Activated CD8-positive, alpha-beta memory T cell treated with anti-CD3 and anti-CD28 coated beads for 4 hours (primary cell): ENCODE data around the gene FECH.
"Not testable (repeated sequence)": the region's sequence is repeated elsewhere in the genome, so short reads cannot be mapped to it uniquely, and the experiment has no call there.

Experiments used
- DNase-seq, 2 donors: peaks; one replicate each; pipeline ENCODE4 v3.0.0-alpha.2; 2020; ENCODE audit warnings: low read depth in 2 of 2

FECH gene, protein sequence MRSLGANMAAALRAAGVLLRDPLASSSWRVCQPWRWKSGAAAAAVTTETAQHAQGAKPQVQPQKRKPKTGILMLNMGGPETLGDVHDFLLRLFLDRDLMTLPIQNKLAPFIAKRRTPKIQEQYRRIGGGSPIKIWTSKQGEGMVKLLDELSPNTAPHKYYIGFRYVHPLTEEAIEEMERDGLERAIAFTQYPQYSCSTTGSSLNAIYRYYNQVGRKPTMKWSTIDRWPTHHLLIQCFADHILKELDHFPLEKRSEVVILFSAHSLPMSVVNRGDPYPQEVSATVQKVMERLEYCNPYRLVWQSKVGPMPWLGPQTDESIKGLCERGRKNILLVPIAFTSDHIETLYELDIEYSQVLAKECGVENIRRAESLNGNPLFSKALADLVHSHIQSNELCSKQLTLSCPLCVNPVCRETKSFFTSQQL

DNA sequence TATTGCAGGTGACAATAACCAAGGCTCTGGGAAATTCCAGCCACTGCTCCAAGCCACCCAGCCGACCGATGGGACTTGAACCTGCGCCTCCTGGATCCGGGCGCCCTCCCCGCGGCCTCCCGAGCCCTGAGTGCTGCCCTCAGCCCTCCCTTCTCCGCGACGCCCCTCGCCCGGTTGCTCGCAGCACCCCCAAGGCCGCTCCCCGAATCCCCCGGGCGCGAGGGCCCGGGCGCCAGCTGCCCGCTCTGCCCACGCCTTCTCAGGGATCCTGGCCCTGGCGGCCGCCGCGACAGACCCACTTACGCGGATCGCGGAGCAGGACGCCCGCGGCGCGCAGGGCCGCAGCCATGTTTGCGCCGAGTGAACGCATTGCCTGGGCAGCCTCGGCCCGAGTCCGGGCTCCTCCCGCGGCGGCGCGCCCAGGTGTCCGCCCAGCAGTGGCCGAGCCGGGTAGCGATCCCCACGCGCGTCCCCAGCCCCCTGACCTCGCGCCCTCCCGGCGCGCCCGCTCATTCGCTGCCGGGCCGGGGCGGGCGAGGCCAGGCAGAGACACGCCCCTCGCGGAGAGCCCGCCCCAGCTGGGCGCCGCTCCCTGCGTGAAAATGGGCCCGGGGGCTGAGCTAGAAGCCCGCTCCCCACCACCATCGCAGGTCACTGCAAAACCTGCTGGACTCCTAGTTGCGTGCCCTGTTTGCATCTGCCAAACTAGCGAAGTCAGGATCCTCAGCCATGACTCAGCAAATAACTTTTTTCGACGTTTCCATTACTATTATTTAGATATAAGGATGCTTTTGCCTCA is at the start of gene FECH:
Gene FECH, minus strand, starts transcription at position 452 of the 799 bp plus-strand sequence. Its CDS starts 82 bp downstream, at position 370.
- peak; percentile 22 to 36 for DNase-seq

DNA sequence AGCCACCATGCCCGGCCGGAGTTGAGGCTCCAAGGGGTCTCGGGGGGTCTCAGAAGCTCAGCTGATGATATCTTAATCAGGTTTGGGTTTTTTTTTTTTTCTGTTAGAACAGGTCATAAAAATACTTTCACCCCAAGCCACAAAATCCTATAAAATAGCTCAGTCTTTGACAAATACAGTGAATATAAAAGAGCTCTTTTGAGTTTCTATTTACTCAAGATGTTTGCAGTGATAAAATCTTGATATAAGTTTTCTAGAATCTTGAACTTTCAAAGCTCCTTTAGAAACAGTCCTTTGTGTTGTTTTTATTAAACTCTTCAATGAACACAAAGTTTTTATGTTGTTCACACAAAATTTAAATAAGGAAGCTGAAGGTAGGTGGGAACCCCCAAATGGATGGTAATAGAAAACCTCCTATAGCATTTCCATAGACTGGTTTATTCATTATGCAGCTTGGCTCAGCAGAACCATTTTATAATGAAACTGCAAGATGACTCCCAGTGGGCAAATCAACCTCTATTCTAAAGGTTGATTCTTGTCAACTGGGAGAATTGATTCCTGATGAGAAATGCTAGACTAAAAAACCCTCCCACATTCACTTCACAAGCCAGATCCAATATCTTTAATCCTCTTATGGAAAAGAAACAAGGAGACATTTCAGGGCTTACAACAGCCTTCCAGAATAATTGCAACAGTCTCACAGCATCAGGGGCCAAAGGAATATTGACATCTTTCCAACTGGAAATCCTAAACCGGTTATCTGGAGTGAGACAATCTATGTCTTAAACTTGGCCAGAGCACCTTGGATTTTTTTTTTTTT is 48.7 kb upstream of the FECH start:
- DNase-seq: no peak

DNA sequence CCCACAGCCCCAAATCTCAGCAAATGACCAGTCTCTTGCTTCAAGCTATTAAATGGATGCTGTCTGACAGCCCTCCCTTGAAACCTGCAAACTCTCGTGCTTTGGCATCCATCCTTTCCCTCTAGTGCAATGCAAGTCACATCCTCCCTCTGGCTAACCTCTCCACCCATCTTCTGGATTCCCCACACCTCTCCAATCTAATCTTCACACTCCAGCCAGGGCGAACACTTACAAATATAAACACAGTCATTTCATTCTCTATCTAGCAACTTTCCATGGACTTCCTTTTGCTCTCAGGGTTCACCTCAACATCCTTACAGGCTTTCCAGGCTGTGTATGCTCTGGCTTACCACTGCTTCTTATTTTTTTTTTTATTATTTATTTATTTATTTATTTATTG is 45.2 kb upstream of the FECH start:
- DNase-seq: no peak

DNA sequence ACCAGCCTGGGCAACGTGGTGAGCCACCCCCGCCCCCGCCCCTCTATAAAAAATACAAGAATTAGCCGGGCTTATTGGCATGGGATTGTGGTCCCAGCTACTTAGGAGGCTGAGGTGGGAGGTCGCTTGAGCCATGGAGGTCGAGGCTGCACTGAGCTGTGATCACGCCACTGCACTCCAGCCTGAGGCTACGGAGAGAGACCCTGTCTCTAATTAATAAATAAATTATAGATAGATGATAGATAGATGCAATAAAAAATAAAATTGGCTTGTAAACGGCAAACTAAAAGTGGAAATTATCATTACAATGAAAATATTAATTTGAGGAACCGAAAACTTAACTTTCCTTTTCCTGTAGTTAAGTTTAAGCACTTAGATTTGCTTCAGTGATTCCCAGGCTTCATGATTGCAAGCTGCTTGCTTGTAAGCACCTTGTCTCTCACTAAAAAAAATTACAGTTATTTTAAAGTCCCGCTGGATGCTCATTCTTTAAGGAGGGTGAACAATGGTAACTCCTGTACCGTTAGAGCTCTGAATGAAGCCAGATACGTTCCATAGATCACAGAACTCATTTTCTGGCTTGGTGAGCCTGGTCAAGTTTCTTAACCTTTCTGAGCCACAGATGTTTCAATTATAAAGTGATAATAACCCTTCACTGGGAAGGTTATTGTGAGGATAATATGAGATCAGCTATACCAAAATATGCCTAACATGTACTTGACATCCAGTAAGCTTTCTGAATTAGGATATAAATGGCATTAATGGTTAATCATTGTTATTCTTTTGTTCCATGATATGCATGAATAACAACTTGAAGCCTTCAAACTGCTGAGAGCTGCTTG is 44.5 kb upstream of the FECH start:
- no peak for DNase-seq

DNA sequence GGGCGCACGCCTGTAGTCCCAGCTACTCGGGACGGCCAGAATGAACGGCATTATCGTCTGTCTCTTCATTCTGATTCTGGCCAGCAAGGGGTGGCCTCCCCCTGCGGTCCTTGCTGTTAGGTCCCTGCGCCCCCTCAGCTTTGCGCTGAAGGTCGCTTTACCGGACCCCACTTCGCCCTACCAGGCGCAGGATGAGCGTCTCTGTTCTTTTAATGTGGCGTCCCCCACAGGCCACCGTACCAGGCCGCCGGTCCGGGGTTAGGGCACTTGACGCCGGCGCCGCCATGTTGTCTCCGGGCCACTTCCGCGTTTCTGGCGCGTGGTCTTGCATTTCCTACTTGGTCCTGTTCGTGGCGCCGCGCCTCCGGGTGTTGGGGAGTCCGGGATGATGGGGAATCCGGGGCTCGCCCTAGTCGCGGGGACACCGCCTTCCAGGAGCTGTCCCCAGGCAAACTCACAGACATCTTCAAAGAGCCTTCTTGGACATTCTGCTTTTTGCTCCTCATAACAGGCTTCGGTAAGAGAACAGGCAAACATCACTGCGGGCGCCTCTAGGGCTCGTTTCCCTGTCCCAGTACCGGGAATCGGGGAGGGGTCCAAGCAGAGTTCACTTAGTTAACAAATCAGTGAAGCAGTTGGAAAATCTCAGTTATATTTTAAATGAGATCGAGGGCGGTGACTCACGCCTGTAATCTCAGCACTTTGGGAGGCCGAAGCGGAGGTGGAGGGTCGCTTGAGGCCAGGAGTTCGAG is 43.7 kb upstream of the FECH start:
- DNase-seq: peak; percentile 87 to 90

DNA sequence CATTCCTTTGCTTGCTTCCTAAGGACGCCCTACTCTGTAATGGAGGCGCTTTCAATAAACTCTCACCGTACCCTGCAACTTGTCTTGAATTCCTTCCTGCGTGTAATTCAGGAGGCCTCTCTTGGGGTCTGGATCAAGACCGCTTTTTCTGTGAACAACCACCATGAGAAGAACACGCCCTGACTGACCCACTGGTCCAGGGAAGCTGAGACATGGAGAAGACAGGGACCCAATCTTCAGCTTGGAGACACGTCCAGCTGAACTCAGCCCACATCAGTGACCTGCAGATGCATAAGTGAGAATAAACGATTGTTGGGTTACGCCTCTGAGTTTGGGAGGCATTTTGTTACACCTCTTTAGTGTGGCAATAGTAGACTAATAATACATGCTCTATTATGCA is 42.9 kb upstream of the FECH start:
- DNase-seq: no peak

DNA sequence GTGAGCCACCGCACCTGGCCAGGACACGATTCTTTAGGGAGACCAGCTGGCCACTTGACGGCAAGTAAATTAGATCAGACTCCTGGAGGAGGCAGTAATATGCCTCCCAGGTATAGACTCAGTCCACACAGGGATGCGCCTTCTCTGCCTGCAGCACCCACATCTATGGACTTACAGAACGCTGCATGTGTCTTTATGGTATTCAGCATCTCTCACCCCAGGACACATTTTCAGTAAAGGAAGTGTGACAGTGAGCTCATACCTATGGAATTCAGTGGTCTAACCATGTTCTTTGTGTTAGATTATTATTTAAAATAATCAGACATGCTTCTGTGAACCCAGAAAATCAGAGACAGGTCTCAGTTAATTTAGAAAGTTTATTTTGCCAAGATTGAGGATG is 41.0 kb upstream of the FECH start:
- no peak for DNase-seq

DNA sequence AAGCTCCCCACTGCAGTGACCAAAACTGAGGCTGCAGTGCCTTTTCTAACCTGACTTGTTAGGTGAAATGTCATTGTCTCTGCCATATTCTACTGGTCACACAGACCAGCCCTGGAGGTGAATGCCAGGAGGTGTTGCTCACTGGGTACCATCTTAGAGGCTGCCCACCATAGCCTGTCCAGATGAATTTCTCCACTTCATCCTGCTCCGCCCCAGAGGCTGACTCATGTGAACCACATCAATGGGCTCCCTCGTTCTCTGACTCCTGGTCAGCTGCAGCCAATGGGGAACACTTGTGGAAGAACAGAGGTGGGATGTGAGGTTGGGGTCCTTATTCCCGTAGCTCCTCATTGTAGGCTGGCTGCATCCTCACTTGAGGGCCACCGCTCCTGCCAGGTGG is 38.5 kb upstream of the FECH start:
- no peak for DNase-seq

DNA sequence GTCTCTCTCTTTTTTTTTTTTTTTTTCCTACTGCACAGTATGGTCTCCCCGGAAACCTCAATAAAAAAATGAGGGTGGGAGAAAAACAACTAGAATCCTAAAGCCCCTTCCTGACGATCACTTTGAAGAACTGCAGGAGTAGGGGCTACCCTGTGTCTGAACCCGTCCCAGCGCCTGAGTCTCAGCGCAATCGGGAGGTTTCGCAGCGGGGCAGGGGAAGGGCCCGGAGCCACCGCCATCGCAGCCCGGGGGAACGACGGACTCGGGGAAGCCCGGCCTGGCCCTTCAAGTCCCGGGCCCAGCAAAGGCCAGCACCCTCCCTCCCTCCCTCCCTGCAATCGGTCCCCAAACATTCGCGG is 34.7 kb upstream of the FECH start:
- no peak for DNase-seq

DNA sequence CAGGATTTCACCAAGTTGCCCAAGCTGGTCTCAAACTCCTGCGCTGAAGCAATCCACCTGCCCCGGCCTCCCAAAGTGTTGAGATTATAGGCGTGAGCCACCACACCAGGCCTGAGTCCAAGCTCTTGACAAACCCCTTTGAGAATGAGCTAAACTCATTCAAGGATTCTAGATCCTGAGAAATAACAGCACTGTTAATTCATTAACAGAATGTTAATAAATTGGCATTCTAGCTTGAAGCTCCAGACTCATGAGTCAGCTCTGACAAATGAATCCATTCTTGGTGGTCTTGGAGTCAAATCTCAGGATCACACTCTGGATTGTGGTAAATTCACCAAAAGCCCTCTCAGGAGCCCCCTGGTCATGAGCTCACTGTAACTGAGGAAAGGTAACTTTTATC is 33.4 kb upstream of the FECH start:
- no peak for DNase-seq

DNA sequence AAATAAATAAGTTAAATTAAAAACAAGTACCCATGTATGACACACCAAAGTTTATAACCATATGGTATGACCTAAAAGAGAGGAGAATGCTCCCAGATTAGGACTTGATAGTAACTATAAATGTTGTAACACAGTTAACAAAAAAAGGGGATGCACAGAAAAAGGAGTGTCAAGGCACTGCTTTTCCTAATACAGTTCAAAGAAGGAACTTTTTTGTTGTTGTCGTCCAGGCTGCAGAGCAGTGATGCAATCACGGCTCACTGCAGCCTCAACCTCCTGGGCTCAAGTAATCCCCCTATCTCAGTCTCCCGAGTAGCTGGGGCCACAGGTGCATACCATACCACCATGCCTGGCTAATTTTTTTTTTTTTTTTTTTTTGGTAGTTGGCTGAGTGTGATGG is 32.4 kb upstream of the FECH start:
- DNase-seq: no peak

DNA sequence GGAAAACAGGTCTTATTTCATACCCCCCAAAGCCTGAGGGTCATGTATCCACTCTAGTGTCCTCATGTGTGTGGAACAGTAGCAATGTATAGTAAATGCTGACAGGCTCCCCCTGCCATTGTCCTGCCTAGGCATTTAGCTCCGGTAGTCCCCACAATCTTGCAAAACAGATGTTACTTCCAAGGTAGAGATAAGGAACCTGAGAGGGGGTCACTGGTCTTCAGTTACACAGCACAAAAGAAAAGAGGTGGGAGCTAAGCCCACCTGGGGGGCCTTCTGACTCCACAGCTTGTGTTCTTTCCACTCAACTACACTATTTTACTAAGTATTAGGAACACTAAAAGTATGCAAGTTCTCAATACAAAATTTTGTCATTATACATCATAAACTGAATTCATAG is 17.4 kb upstream of the FECH start:
- no peak for DNase-seq

DNA sequence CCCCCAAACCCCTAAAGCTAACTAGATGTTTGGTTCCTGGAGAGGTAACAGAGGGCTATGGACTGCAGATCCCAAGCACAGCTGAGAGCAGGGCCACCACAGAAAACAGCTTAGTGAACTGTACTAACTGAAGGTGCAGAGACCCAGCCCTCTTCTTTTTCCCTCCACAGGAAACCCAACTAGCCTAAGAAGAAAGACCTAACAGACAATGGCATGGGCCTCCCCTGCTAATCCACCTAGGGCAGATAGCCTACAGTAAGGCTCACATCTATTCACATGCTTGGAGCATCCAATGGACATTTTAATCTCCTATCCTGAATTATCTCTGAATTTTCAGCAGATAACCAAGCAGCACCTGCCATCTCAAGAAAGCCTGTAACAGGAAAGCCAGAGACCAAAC is 8.8 kb upstream of the FECH start:
- DNase-seq: no peak

DNA sequence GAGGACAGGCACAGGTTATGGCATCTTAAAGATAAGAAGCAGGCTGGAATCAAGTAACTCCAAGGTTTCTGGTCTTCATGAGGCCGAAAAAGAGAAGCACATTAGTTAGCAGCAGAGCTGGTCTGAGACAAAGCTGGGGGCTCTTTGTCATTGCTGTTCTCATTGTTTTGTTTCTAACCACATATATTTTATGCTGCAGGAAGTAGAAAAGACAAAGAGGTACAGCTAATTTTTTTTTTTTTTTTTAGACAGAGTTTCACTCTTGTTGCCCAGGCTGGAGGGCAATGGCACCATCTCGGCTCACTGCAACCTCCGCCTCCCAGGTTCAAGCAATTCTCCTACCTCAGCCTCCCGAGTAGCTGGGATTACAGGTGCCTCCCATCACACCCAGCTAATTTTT is 6.2 kb upstream of the FECH start:
- not testable (repeated sequence) for DNase-seq

DNA sequence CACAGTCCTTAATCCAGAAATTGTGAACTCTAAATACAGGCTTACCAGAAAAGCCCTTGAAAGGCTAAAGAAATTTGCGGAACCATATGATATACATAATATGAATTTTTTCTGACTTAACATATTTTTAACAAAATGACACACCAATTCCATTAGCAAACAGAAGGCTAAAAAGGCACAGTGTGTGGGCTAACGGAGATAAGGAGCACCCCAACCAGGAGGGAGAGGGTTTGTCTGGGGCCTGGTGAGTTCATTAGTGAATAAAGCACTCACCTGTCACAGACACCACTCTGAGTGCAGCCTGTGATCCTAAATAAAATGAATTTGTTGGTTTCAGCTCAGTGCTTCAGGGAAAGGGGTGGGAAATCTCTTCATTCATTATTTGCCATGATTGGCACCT is 2.7 kb upstream of the FECH start:
- DNase-seq: no peak

DNA sequence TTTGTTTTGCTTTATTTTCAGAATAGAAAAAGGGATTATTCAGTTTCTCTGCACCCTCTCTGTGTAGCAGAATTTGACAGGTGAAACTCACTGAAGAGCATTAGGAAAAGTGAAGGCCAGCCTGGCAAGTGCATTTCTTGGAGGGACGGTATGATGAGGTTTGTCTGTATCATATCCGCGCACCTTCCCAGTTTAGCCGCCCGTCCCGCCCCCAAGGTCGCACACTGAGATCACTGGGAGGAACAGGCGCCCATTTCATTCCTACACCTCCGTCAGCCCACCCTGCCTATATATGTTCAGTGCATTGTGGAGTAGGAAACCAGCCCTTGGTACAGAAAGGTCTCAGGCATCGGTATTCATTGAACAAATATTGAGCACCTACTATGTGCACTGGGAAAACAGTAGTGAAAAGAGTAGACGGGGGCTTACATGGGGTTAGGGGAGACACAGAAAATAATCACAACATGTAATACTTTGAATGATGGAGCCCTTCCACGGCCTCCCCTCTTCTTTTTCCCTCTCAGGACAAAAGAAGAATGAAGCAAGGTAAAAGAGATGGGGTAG is 678 bp upstream of the FECH start:
- DNase-seq: no peak

DNA sequence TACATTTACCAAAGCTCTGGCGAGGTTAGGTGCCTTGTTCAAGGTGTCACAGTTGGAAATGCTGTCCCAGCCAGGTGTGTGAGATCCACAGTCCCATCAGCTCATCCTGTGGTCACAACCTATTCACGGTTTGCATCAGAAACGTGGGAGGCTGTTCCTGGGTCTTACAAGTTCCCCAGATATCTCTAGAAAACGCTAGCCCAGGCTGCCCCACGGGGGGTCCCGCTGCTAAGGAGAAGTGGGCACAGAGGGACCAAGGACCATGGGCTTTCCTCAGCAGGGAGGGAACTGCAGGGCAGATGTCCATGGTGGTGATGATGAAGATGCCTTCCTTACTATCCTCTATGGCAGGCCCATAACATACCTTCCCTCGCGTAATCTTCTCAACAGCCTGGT is 649 bp downstream of the FECH start:
- DNase-seq: no peak

DNA sequence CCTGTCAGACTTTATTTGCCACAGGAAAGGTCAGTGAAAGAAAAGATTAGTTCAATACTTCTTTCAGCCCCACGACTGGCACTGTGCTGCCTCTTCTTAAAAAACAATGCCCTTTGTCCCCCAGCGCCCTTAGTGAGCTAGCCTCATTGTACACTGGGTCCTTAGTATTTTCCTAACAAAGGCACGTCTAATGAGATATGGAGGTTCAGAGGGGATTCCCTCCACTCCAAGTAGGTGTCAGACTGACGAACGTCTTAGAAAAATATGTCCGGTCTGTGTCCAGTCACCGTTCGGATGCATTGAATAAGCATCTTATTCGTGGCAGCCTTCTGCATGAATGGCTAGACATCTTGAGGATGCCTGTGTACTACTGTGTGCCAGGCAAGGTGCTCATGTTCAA is 1.1 kb downstream of the FECH start:
- DNase-seq: no peak

DNA sequence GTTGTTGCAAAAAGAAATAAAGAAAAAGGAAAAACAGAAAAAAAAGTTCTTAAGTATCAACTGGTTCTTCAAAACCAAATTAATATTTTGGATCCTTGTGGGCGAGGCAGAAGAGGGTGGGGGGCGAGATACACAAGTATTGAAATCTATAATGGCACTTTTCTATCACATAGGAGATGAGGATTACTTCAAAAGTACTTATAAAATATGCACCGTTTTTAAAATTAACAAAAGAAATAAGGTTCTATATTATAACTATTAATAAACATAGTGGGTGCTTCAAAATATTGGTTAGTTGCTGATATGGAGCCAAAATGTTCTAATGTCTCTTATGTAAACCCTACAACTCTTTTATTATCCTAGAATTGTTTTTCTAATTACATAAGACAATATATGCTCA is 2.1 kb downstream of the FECH start:
- no peak for DNase-seq

DNA sequence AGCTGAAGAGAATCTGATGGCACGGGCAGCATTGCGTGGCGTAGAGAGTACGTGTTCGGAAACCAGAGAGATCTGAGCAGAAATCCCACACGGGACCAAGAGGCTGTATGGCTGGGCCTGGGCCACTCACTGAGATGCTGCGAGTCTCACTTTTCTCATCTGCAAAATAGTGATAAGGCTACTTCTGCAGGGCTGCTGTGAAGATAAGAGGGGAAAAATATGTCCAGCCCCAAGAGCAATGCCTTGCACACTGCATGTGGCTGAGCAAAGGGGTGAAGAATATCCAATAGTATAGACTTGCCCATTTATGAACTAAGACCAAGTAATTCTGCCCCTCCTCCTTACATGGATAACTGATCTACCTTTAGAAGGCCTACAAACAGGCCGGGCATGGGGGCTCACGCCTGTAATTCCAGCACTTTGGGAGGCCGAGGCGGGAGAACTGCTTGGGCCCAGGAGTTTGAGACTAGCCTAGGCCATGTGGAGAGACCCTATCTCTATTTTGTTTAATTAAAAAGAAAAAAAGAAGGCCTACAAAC is 3.1 kb downstream of the FECH start:
- DNase-seq: no peak
